ENCODE results near the gene ST3GAL2.

ST3GAL2 gene

DNA sequence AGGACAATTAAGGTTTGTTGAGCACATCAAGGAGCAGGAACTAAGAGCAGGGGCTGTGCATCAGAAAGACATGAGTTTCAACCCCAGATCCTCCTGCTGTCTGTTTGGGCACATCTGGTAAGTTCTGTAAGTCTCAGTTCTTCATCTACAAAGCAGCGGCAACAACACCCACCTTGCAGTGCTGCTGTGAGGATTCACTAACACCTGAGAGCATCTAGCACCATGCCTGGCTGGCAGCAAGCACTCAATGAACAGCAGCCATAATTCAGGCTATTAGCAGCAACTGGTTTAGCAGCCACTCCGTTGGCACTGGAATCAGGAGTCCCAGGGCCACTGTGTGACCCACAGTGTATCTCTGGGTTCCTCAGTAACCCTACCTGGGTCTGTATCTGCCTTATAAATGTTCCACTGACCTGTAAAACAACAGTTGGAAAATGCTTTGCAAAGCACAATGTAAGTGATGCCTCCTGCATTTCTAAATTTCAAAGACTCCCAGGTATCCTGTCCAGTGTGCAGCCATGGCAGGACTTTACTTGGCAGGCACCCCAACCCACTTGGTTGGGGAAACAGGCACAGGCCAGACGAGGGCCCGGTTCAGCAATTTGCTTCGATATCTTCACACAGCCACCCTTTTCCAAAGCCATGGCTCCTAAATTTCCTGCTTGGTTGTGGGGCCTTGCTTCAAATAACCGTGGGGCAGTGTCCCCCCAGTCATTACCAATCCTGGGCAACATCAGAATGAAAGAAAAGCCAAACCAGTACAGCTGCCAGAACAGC lies 4.2 kb downstream of the ST3GAL2 start:
- no peak for DNase-seq (ENCODE audit: low read depth)
- TF ChIP-seq, protein P1, sequence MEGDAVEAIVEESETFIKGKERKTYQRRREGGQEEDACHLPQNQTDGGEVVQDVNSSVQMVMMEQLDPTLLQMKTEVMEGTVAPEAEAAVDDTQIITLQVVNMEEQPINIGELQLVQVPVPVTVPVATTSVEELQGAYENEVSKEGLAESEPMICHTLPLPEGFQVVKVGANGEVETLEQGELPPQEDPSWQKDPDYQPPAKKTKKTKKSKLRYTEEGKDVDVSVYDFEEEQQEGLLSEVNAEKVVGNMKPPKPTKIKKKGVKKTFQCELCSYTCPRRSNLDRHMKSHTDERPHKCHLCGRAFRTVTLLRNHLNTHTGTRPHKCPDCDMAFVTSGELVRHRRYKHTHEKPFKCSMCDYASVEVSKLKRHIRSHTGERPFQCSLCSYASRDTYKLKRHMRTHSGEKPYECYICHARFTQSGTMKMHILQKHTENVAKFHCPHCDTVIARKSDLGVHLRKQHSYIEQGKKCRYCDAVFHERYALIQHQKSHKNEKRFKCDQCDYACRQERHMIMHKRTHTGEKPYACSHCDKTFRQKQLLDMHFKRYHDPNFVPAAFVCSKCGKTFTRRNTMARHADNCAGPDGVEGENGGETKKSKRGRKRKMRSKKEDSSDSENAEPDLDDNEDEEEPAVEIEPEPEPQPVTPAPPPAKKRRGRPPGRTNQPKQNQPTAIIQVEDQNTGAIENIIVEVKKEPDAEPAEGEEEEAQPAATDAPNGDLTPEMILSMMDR (conservative IDR thresholded peaks at IDR 0.05; ENCODE audit: low read depth, low read length), result no peak
- no peak overlapping the region for H3K4me3 ChIP-seq (ENCODE audit: low read depth, low read length)

DNA sequence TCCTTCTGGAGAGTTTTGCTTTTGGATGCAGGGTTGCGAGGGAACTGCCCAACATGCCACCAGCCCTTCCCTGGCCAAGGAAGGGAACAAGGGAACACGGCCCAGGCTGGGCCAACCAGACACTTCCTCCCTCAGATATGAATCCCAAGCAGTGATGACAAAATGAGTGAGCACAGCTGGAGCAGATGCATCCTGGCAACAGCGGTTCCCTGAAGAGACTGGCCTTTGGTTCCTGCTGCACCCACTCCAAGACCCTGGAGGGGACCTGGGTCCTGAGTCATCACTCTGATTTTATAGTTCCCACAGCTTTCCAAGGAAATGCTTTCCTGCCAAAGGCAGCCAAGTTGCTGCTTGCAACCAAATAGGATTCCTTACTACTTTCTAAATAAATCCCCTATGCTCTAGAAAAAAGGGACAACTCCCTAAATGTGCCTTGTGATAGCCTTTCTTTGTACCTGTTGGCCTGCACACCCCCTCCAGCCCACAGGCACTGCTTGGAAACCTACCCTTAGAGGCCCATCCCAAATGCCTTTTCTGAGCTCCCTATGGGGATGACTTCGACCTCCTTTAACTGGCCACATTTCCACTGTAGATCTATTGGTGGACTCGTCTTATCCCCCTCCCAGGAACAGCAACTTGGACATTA lies 5.3 kb downstream of the ST3GAL2 start:
- TF ChIP-seq, protein P1 (conservative IDR thresholded peaks at IDR 0.05; ENCODE audit: low read depth, low read length), result no peak
- H3K4me3 ChIP-seq (ENCODE audit: low read depth, low read length), result no peak overlapping the region
- peak; percentile 67 for DNase-seq (ENCODE audit: low read depth)

DNA sequence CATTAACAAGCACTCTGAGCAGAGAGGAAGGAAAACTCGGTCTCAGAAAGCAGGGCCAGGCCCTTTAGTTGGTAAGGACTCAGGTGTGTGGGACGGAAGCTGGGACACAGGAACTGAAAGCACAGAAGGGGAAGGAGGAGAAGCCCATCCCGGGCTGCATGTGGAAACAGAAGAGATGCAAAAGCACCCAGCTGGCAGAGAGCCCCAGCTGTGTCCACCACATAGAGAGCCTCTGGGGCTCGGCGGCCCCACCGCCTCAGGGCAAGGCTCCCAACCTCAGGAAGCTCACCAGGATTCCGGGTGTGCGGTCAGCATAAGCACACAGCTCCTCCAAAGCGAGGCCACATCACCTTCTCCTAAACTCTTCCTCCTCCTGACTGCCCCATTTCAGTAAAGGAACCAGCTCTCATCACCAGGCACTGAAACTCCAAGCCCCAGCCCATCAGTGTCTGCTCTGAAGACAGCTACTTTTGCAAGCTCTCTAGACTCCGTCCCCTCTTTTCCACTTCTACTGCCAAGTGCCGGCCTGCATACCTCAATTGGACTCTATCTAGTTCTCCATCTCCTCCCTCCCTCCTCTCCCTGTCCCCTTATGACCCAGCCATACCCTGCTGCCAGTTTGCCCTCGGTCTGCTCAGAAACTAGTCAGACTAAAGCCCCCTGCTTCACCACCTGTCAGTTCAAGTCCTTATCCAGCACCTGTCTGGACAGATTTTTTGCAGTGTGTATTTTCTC lies 6.0 kb downstream of the ST3GAL2 start:
- peak; percentile 36 for DNase-seq (ENCODE audit: low read depth)
- H3K4me3 ChIP-seq (ENCODE audit: low read depth, low read length), result no peak overlapping the region
- TF ChIP-seq, protein P1 (conservative IDR thresholded peaks at IDR 0.05; ENCODE audit: low read depth, low read length), result no peak

GRCh38 chr16:70432356-70432722 lies 6.6 kb downstream of the ST3GAL2 start:
- TF ChIP-seq, protein P1 (conservative IDR thresholded peaks at IDR 0.05; ENCODE audit: low read depth, low read length), result no peak
- H3K4me3 ChIP-seq (ENCODE audit: low read depth, low read length), result no peak overlapping the region
- no peak for DNase-seq (ENCODE audit: low read depth)

DNA sequence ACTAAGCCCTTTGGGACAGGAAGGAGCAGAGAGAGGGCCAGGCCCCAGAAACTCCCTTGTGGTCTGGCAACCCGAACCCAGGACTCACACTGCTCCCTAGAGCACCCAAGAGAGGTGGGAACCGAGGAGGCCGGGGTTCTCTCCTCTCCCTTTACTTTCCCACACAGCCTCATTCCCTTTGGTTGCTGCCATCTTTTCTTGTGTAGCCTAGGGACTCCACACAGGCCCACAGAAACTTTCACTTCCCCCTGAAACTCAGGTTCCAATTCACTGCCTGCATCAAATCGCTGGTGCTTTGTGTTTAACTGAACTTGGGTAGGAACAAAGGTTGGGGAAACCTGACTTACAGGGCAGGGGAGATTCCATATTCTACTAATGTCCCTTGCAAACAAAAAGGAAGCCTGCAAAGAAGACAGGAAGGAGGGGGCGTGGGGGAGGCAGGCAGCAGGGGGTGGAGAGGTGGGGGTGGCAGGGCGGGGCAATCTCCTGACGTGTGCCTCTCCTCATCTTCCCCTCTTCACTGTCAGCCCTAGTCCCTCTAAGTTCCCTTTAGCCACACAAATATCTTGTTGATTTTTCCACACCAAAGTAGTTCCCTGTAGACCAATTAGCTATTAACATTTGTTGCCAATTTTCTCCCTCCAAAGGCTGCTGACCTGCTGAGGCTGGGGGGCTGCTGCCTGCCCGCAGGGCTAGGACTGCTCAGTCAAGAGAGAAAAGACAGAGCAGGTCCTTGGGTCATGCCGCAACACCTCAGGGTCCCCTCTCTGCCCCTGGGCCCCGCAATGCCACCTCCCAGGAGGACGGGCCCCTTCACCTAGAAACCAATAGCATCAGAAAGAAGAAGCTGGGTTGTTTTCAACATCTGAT lies 8.0 kb downstream of the ST3GAL2 start:
- peak; percentile 32 for DNase-seq (ENCODE audit: low read depth)
- TF ChIP-seq, protein P1 (conservative IDR thresholded peaks at IDR 0.05; ENCODE audit: low read depth, low read length), result no peak
- H3K4me3 ChIP-seq (ENCODE audit: low read depth, low read length), result no peak overlapping the region

GRCh38 chr16:70429888-70430666 lies 8.8 kb downstream of the ST3GAL2 start:
- TF ChIP-seq, protein P1 (conservative IDR thresholded peaks at IDR 0.05; ENCODE audit: low read depth, low read length), result no peak
- no peak for DNase-seq (ENCODE audit: low read depth)
- no peak overlapping the region for H3K4me3 ChIP-seq (ENCODE audit: low read depth, low read length)

Data from choroid plexus epithelial cell (primary cell).